Right lobe of liver (tissue), 6 donors: ENCODE measurements around the gene CORO2B. TPM values are rescaled to one million over a fixed set of nuclear protein-coding genes. Genes with fewer than 3 reads are reported as not detected.
A peak's percentile ranks its signal among the peaks of the same experiment; 100 is the strongest.

Source experiments
- ATAC-seq, 4 donors: fragments of 200-7000 bp; cut with Tn5 transposase; one replicate each; pipeline ENCODE4 v1.9.1; 2020; ENCODE audit warnings: mild to moderate bottlenecking in 4 of 4, moderate library complexity in 4 of 4
- DNase-seq, 3 donors: peaks; one replicate each; pipeline ENCODE4 v3.0.0-alpha.2; 2020
- H3K27ac ChIP-seq, 3 donors: fragments of 200-600 bp; one replicate each; pipeline ENCODE4 v1.8.0; 2022
- H3K27me3 ChIP-seq, 2 donors: fragments of 200-600 bp; one replicate each; pipeline ENCODE4 v1.8.0; 2022
- H3K36me3 ChIP-seq, 4 donors: fragments of 200-600 bp; sonication (generic) in 1 of 4; one replicate each; pipeline versions ENCODE4 v1.5.1 to v1.8.0; 2017 to 2022; ENCODE audit warnings: control low read depth in 1 of 4
- H3K4me1 ChIP-seq, 4 donors: fragments of 200-600 bp; sonication (generic) in 1 of 4; one replicate each; pipeline versions ENCODE4 v1.5.1 to v1.8.0; 2017 to 2022; ENCODE audit warnings: control low read depth in 1 of 4
- H3K4me3 ChIP-seq, 3 donors: fragments of 200-600 bp; one replicate each; pipeline ENCODE4 v1.8.0; 2022
- H3K9me3 ChIP-seq, 4 donors: fragments of 200-600 bp; sonication (generic) in 1 of 4; one replicate each; pipeline versions ENCODE4 v1.5.1 to v1.8.0; 2017 to 2022; ENCODE audit warnings: control low read depth in 1 of 4
- CTCF ChIP-seq, 4 donors: fragments of 200-600 bp in 3 of 4; fragments of 450-650 bp in 1 of 4; IDR thresholded peaks; one replicate each; pipeline versions ENCODE4 v1.5.1 to v1.8.0; 2016 to 2022; ENCODE audit warnings: antibody characterized with exemption in 4 of 4, mild to moderate bottlenecking in 2 of 4
- POLR2A ChIP-seq: fragments of 450-650 bp; IDR thresholded peaks from one replicate; pipeline ENCODE4 v1.6.1; 2017; ENCODE audit warnings: antibody characterized with exemption, mild to moderate bottlenecking
- WGBS: methylation state at CpG from one replicate; pipeline ENCODE4 v1.1.6; 2018; ENCODE audit warnings: low coverage, low lambda C conversion rate; ENCODE audit not compliant: insufficient coverage; ENCODE audit errors: missing lambda C conversion rate; 5-methylcytosine and 5-hydroxymethylcytosine counted together
- intact Hi-C, 2 donors: fragments of 100-400 bp; cut with DNase I; formaldehyde crosslinking; loops; one replicate each; pipeline versions ENCODE4 v1.11.2 to v1.14.1; 2022
- total RNA-seq, 6 experiments: library from RNA; depleted of rRNA in 2 of 6; stranded (reverse); fragments of >200 nt in 2 of 6; fragmentation: NEBNext Ultra II Directional in 3 of 6; extraction: Animal tissue kit (Norgen Biotek cat#: 25700) in 3 of 6; gene quantifications; one replicate each; pipeline versions ENCODE4 v1.1.0 to v1.2.4, GENCODE V29; 2016 to 2023
- donor health status: DM: no; HTN: yes; CAD: no.
- donor health status: DM: no; HTN: no; CAD: no.
- donor health status: DM: no; HTN: no; CAD: no.
- donor health status: DM: no; HTN: yes; CAD: no.
- donor health status: DM: no; HTN: yes; CAD: no.

CORO2B gene
- total RNA-seq, 6 experiments from 2014 or later, result 0.18 to 0.68 (median 0.41) TPM

- WGBS, result 61% methylated on average over 6 of the region's 8 CpGs
- intact Hi-C loops, result no loop called here
Measured at GRCh38 chr15:68553314-68553993, 25.3 kb upstream of the CORO2B start.

GRCh38 chr15:68553994-68554720, 24.6 kb upstream of the CORO2B start:
- WGBS, result 6% methylated on average over 2 of the region's 10 CpGs
- TF ChIP-seq POLR2A, result no peak
- peak; percentile 57 to 78 (median 72) for TF ChIP-seq CTCF (IDR thresholded peaks at IDR 0.05)

More at GRCh38 chr15:68553314-68553993, 25.3 kb upstream of the CORO2B start:
- no peaks in the 10 kb centered on the region for H3K4me1 ChIP-seq
- DNase-seq, result no peak
- ATAC-seq, result no peak
- H3K36me3 ChIP-seq, result no peaks in the 10 kb centered on the region
- no peaks in the 10 kb centered on the region for H3K27me3 ChIP-seq
- H3K4me3 ChIP-seq, result no peak overlapping the region
- TF ChIP-seq CTCF (IDR thresholded peaks at IDR 0.05), result no peak
- no peak overlapping the region for H3K27ac ChIP-seq
- H3K9me3 ChIP-seq, result no peaks in the 10 kb centered on the region

GRCh38 chr15:68554721-68555678, 23.8 kb upstream of the CORO2B start:
- ATAC-seq (no peak), DNase-seq (no peak)
- Histone ChIP-seq H3K36me3 (no peaks in the 10 kb centered on the region), H3K4me1 (peaks cover 0 to 7% (median 1%) of the 10 kb centered on the region in 4 donors), H3K27ac (no peak overlapping the region), H3K27me3 (no peaks in the 10 kb centered on the region), H3K4me3 (no peak overlapping the region), H3K9me3 (no peaks in the 10 kb centered on the region)
- WGBS, result 73% methylated on average over 4 of the region's 10 CpGs
- TF ChIP-seq POLR2A (no peak), CTCF (IDR thresholded peaks at IDR 0.05) (no peak)
- intact Hi-C loops, result loop anchor here in 1 of 2 donors (5.0 kb wide), 2 partner anchors 117 to 322 kb away; no protein-coding TSS in a partner anchor

More at GRCh38 chr15:68553994-68554720, 24.6 kb upstream of the CORO2B start:
- no peak overlapping the region for H3K27ac ChIP-seq
- peak in 2 of 3 donors; percentile 43 to 69 for DNase-seq
- no peaks in the 10 kb centered on the region for H3K27me3 ChIP-seq
- no peaks in the 10 kb centered on the region for H3K36me3 ChIP-seq
- no peak overlapping the region for H3K4me3 ChIP-seq
- intact Hi-C loops, result no loop called here
- H3K4me1 ChIP-seq, result peaks cover 0 to 2% (median 0%) of the 10 kb centered on the region in 4 donors
- H3K9me3 ChIP-seq, result no peaks in the 10 kb centered on the region
- peak; percentile 15 to 64 (median 56) for ATAC-seq

GRCh38 chr15:68555679-68556037, 23.1 kb upstream of the CORO2B start:
- intact Hi-C loops, result loop anchor here in 1 of 2 donors (5.0 kb wide), 2 partner anchors 117 to 322 kb away; no protein-coding TSS in a partner anchor
- TF ChIP-seq POLR2A, result no peak
- TF ChIP-seq CTCF (IDR thresholded peaks at IDR 0.05), result no peak
- no peak overlapping the region for H3K4me3 ChIP-seq
- WGBS, result 62% methylated on average over 5 of the region's 7 CpGs
- H3K4me1 ChIP-seq, result peaks cover 0 to 7% (median 1%) of the 10 kb centered on the region in 4 donors
- ATAC-seq (no peak), DNase-seq (no peak)
- H3K27me3 ChIP-seq, result no peaks in the 10 kb centered on the region
- no peaks in the 10 kb centered on the region for H3K9me3 ChIP-seq
- no peaks in the 10 kb centered on the region for H3K36me3 ChIP-seq
- H3K27ac ChIP-seq, result no peak overlapping the region
